ENCODE results near the gene FSTL3.
"Not testable (repeated sequence)": the region's sequence is repeated elsewhere in the genome, so short reads cannot be mapped to it uniquely, and the experiment has no call there.

FSTL3 gene

DNA sequence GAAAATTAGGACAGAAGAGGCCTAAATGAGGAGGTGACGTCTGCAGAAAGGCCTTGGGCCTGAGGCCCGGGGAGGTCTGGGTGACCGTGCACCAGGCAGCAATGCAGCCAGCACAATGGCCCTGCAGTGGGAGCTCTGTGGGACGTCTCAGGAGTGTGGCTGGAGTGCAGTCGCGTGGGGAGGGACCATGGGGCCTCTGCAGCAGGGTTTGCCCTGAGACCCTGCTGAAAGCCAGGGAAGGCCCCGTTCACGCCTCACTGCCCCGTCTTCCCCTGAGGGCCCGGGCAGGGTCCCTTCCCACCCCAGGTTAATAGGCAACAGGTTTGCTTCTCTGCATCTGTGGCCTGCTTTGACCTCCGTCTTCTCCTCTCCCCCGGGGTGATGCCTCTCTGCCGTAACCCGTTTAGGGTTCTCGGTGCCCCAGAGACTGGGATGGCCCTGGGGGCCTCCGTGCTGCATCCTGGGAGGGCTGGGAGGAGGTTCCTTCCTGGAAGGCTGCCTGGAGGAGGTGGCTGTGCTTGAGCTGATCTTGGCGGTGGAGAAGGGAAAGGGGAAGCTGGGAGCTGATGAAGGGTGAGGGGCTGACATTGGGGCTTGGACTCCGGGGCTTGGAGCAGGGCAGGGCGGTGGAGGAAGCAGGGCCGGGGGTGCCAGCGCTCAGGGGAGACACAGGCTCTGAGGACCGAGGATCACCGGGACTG, 42.2 kb downstream of the FSTL3 start:
- no peak for DNase-seq

DNA sequence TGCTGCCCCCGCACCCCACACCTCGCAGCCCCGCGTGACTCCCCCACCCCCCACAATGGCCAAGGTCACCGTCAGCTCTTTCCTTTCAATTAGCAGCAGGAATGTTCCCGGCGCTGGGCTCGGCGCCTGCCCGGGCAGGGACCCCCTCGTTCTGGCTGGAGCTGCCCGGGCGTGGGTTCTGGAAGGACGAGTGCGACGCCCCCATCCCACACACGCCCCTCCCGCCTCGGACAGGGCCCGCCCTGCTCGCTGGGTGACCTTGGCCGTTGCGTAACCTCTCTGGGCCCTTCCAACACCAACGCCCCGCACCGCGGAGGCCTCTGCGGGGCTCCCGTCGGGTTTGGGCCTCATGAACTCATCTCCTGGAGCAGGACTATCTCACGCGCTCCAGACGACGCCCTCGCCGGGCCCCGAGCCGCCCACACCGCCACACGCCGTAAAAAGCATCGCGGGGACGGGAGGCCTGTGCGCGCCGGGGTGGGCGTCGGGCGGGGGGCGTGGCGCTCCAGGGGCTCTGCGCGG, 42.9 kb downstream of the FSTL3 start:
- DNase-seq, result no peak

DNA sequence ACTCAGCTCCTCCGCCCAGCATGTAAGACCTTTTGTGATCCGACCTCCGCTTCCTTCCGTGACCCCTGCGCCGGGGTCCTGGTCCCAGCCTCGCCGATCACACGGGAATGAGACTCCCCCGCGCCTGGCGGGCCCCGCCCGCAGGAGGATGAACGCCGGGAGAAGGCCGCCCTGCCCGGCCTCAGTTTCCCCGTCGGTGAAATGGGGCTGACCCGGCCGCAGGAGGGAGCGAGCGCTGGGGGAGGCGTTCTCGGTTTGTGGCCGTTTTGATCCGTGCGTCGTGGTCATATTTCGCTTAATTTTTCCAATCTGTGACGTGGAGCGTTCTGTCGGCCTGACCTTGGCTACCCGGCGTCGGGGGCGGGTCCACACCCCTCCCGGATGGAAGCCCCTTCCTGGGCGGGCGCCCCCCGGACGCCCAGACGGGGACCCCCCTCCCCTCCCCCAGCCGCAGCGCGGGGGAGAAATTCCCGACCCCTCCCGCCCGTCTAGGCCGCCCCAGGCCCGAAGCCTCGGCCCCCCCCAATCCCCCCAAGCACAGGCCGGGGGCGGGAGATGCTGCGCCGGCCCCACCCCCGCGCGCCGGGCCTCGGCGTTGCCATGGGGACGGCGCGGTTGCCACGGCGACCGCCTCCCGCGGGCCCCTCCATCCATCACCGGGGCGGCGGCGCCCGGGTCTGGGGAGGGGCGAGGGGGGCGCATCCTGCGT, 43.6 kb downstream of the FSTL3 start:
- DNase-seq, result no peak

DNA sequence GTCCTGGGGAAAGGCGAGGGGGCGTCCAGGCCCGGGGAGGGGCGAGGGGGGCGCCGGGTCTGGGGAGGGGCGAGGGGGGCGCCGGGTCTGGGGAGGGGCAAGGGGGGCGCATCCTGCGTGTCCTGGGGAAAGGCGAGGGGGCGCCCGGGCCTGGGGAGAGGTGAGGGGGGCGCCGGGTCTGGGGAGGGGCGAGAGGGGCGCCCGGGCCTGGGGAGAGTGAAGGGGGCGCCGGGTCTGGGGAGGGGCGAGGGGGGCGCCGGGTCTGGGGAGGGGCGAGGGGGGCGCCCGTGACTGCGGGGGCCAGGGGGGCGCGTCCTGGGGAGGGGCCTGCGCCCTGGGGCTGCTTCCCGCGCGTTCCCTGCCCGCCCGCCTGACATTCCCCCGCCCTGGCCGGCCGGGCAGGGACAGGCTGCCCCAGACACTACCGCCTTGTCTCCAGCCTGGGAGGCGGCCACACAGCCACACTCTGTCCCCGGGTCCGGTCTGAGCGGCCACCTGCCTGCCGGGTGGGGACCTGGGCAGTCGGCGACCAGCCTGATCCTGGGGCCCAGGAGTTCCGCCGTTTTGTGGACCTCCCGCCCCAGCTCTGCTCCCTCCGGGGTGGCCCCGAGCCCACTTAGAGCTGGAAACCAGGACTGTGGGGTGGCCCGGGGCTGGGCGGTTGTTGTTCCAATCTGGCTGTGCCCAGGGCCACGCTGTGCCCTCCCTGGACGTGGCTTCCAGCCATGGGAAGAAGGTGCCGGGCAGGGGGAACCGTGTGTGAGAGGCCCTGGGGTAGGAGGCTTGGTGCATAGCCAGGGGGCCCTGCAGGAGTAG, 44.4 kb downstream of the FSTL3 start:
- DNase-seq, result no peak

DNA sequence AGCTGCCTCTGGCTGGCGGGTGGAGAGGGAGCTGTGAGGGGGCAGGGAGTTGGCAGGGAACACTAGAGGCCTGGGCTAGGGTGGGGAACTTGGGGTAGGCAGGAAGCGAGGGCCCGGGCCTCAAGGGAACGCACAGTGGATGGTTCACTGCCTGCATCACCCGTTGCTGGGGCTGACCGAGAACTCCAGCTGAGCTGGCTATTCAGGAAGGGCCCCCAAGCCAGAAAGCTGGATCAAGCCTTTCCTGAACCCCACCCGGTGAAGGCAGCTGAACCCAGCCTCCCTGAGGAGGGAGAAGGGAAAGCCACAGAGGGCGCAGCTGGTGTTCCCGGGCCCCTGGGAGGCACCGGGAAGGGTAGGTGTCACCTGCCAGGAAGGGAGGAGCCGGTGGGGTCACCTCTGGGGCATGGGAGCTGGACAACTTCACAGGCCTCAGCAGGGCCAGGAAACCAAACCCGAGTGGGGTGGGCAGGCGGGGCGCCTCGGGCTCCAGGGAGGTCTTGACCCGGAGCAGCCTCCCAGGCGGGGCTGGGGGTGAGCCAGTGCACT, 46.4 kb downstream of the FSTL3 start:
- no peak for DNase-seq

DNA sequence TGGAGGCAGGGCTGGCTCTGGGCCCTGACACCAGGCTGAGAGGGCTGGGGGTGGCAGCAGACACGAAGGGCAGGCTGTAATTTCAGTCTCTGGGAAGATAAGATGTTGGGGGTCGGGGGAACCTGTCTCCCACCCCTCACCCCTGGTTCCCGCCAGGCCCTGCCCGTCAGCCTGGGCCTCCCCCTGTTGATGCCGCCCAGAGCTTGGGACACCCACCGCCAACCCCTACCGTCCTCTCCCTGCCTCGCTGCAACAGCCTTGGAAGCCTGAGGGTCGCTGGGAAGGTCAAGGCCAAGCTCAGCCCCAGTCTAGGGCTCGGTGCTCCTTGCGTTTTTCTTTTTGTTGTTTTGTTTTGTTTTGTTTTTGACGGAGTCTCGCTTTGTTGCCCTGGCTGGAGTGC, 47.1 kb downstream of the FSTL3 start:
- no peak for DNase-seq

DNA sequence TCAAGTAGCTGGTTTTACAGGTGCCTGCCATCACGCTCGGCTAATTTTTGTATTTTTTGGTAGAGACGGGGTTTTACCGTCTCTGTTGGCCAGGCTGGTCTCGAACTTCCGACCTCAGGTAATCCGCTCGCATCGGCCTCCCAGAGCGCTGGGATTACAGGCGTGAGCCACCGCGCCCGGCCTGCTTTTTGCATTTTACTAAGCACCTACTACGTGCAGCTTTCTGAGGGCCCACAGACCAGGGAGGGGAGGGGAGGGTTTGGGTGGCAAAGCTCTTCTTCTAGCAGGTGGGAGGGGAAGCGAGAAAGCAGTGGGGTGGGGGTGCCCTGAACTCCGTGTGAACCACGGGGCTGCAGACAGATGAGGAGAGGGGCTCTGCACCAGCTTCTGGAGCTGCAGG, 47.5 kb downstream of the FSTL3 start:
- no peak for DNase-seq

DNA sequence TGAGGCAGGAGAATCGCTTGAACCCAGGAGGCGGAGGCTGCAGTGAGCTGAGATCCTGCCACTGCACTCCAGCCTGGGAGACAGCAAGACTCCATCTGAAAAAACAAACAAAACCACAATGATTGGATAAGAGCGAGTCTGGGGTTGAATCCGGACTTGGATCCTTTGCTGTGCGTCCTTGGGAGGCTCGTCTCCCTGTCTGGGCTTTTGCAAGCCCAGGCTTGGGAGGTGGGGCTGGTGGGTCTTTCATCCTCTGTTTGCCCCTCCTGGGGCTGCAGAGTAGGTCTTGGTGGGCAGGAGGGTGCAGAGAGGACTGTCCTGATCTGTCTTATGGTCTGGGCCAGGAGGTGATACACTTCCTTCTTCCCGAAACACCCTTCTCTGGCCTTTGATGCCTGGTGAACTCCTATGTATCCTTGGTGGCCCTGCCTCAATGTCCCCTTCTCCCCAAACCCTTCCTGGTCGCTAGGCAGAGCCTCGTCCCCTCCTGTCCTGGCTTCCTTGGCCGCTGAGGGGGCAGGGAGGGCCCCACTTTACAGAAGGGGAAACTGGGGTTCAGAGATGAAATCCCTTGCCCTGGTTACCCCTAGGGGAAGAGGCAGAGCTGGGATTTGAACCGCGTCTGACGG, 49.4 kb downstream of the FSTL3 start:
- DNase-seq, result no peak

DNA sequence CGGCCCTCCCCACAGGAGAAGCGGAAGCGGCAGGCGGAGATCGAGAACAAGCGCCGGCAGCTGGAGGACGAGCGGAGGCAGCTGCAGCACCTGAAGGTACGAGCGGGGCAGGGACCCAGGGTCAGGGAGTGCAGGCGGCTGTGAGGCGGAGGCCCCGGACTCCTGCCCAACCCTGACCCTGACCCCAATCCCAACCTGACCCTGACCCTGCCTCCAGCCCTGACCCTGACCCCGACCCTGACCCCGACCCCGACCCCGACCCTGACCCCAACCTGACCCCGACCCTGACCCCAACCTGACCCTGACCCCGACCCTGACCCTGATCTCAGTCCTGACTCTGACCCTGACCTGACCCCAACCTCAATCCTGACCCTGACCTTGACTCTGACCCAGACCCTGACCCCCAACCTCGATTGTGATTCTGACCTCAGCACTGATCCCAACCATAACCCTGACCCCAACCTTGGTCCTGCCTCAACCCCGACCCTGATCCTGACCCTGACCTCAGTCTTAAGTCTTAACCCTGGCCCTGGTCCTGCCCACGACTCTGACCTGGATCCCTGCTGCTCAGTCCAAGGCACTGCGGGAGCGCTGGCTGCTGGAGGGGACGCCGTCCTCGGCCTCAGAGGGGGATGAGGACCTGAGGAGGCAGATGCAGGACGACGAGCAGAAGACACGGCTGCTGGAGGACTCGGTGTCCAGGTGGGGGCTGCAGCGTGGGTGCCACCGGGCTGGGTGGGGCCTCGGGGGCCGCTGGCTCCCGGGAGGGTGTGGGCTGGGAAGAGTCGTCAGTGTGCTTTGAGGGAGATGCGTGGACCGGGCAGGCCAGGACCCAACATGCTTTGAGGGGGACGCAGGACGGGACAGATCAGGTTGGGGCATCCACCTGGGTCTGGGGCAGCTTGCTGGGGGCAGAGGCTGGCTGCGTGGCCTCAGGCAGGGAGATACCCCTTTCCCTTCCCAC, 51.1 kb downstream of the FSTL3 start:
- DNase-seq, result no peak

DNA sequence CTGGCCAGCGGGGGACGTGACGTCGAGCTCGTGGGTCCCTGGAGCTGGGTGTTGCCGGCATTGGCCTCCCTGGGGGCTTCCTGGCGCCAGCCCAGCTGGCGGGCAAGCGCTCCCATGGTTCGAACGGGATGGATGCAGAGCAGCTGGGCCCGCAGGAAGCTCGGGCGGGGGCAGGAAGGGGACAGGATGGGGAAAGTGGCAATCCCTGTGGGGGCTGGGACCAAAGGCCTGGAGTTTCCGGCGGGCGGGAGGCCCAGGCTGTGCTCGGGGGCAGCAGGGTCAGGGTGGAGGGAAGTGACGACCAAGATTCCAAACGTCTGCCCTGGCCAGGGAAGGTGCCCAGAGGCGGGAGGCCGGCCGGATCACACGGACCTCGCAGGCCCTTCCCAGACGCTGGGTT, 51.8 kb downstream of the FSTL3 start:
- no peak for DNase-seq

DNA sequence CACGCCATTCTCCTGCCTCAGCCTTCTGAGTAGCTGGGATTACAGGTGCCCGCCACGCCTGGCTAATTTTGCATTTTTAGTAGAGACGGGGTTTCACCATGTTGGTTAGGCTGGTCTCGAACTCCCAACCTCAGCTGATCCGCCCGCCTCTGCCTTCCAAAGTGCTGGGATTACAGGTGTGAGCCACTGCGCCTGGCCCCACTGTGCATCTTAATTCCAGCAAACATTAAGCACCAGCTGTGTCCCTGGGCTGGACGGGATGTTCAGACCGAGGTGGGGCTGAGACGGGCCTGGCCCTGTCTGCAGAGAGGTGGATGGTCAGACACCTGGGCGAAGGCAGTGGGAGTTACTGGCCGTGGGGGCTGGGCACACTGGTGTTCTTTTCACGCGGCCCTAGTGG, 53.4 kb downstream of the FSTL3 start:
- DNase-seq, result not testable (repeated sequence)

DNA sequence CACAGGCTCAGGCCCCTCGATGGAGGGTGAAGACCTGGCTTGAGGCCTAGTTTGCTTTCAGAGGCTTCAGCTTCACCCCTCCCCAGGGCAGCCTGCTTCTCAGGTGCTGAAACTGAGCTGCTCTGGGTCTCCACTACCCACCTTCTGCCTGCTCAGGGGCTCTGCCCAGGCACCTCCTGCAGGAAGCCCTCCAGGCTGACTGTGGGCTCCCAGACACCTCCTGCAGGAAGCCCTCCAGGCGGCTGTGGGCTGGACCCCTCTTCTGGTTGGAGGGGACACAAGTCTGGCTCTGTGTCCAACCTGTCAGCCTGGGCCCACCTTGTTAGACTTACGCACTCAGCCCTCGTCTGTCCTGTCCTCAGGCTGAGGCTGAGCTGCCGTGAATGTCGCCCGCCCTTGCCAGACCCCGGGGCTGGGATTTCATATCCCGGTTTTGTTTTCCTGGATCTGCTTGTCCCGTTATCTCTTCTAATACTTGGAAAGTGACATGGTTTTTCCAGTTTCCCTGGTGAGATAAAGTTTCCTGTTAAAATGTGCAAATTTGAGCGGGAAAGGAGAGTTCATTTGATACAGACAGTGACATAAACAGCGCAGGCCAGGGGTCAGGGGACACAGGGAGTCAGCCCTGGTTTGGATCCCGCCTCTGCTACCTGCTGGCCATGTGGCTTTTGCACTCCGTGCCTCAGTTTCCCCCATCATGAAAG, 53.9 kb downstream of the FSTL3 start:
- no peak for DNase-seq

DNA sequence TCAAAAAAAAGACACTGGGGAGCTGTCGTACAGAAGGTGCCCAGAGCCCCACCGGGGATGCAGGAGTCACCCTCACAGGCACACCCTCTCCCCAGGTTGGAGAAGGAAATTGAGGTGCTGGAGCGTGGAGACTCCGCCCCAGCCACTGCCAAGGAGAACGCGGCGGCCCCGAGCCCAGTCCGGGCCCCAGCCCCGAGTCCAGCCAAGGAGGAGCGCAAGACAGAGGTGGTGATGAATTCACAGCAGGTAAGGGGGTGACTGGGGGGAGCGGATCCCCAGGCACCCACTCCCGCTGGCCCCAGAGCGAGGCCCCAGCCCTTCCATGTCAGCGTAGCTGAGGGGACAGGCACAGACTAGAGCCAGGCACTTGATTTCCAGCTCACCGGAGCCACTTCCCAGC, 54.8 kb downstream of the FSTL3 start:
- no peak for DNase-seq

DNA sequence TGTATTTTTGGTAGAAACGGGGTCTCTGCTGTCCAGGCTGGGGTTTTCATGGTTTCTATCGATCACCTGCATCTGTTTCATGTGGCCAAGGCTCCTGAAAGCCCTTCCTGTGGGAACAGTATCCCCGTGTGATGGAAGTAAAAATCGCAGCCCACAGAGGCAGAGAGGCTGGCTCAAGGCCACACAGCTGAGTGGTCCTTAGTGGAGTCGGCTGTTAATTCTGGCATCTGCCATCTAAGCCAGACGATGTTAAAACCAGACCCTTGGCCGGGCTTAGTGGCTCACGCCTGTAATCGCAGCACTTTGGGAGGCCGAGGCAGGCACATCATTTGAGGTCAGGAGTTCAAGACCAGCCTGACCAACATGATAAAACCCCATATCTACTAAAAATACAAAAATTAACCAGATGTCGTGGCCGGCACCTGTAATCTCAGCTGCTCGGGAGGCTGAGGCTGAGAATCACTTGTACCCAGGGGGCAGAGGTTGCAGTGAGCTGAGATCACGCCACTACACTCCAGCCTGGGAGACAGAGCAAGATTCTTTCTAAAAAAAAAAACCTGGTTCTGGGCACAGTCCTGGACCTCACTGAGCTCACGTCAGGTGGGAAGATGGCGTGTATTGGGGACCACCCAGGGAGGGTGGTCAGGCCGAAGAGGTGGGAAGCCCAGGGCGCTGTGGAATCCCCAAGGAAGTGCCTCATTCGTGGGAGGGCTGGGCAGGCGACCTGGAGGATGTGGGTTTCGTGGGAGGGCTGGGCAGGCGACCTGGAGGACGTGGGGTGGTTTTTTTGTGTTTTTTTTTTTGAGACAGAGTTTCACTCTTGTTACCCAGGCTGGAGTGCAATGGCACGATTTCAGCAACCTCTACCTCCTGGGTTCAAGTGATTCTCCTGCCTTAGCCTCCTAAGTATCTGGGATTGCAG, 56.2 kb downstream of the FSTL3 start:
- no peak for DNase-seq

Measured in NCI-H2081 treated with DMSO at 0.1 percent for 48 hours (cell line).